ENCODE data around the gene CHRNA1.

DNA sequence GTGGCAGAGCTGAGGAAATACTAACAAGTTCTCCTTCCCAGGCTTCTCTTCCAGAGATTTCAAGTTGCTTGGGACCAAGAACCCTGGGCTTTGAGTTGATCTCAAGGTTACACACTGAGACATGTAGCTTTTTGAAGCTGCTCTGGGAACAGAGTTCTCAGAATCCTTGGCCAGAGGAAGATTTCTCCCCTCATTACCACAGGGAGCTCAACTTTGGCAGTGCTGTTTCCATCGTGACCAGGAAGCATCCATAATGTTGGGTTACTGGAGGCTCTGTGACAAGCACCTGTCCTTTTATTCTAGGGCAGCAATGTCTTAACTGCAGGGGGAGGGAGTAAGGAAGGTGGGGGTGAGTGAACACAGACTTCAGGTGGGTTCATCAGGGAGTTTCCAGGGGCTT is 41.5 kb upstream of the CHRNA1 start:
- TF ChIP-seq, protein P1, sequence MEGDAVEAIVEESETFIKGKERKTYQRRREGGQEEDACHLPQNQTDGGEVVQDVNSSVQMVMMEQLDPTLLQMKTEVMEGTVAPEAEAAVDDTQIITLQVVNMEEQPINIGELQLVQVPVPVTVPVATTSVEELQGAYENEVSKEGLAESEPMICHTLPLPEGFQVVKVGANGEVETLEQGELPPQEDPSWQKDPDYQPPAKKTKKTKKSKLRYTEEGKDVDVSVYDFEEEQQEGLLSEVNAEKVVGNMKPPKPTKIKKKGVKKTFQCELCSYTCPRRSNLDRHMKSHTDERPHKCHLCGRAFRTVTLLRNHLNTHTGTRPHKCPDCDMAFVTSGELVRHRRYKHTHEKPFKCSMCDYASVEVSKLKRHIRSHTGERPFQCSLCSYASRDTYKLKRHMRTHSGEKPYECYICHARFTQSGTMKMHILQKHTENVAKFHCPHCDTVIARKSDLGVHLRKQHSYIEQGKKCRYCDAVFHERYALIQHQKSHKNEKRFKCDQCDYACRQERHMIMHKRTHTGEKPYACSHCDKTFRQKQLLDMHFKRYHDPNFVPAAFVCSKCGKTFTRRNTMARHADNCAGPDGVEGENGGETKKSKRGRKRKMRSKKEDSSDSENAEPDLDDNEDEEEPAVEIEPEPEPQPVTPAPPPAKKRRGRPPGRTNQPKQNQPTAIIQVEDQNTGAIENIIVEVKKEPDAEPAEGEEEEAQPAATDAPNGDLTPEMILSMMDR (IDR thresholded peaks at IDR 0.05): no peak
- TF ChIP-seq POLR2A (IDR thresholded peaks at IDR 0.05): no peak

Measured in esophagus squamous epithelium (tissue), 4 donors.